IPS DF 19.7 (cell line): ENCODE measurements around the gene HNRNPLL.

Source experiments
- DNase-seq: peaks from one replicate; pipeline ENCODE4 v3.0.0-alpha.2; 2013; ENCODE audit warnings: low read depth, low spot score

The HNRNPLL gene

DNA sequence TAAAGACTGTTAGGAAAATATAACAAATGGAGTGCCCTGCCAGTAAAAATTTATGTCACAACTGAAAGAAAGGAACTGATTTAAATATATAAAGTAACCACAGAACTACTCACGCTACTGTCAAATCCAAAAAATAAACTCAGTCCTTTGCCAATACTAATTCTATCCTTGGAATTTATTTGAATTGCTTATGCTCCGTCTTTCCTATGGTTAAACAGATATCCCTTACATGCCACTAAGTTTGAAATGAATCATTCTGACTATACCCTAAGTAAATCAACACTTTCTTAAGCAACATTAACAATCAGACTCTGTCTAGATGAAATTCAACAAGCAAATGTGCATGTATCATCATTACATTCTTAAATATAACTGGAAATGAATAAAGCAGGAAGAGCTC is 9.8 kb downstream of the HNRNPLL start:
- DNase-seq, result no peak

DNA sequence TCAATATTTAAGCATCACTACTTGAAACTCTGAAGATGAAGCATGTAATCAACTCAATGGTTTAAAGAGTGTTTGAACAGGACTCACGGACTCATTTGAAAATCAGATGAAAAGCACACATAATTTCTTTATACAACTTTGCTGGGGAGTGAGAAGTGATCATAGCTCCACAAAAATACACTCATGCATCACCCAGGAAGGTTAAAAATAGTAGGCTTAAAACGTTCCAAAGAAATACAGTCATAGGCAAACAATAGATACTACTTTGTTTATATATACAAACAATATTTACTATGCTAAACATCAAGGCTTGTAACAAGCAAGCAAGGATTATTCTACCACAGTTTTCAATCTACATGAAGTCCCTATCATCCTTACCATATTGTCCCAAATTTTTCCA is 11.6 kb downstream of the HNRNPLL start:
- no peak for DNase-seq

DNA sequence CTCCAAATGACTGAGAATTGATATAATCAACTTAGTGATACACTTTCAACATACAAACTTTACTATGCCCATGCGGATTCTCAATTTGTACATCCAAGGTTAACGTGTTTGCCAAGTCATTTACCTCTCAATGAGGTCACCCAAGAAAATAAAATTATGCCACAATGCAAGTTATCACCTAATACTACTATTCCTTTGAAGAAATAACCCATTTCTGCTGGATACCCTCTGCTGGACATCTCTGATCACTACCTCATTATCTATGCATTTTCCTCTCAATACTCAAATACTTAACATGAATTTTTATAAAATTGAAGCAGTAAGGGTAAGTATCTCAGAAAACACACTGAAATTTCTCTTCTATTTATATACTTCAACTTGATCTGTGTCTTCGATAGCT is 12.7 kb downstream of the HNRNPLL start:
- no peak for DNase-seq

GRCh38 chr2:38586931-38587330 is 15.8 kb downstream of the HNRNPLL start:
- DNase-seq, result no peak

DNA sequence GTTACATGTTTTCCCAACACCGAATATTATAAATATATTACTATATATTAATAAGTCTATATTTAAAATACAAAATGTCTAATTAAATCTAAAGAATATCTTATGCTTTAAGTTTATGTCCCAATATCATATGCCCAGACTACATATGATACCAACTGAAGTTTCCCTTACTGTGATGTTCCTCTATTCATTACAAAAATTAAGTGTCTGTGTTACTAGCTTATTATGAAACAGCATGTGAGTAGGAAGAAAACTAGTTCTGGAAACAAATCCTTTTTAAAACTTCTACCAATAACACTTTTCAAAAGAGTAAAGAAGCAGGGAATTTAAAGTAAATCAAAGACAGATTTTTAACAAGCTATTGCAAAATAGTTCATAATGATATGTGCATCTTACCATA is 17.8 kb downstream of the HNRNPLL start:
- no peak for DNase-seq

- DNase-seq, result no peak
Measured at GRCh38 chr2:38583994-38584393, 18.7 kb downstream of the HNRNPLL start.

GRCh38 chr2:38583524-38583923 is 19.2 kb downstream of the HNRNPLL start:
- DNase-seq, result no peak

DNA sequence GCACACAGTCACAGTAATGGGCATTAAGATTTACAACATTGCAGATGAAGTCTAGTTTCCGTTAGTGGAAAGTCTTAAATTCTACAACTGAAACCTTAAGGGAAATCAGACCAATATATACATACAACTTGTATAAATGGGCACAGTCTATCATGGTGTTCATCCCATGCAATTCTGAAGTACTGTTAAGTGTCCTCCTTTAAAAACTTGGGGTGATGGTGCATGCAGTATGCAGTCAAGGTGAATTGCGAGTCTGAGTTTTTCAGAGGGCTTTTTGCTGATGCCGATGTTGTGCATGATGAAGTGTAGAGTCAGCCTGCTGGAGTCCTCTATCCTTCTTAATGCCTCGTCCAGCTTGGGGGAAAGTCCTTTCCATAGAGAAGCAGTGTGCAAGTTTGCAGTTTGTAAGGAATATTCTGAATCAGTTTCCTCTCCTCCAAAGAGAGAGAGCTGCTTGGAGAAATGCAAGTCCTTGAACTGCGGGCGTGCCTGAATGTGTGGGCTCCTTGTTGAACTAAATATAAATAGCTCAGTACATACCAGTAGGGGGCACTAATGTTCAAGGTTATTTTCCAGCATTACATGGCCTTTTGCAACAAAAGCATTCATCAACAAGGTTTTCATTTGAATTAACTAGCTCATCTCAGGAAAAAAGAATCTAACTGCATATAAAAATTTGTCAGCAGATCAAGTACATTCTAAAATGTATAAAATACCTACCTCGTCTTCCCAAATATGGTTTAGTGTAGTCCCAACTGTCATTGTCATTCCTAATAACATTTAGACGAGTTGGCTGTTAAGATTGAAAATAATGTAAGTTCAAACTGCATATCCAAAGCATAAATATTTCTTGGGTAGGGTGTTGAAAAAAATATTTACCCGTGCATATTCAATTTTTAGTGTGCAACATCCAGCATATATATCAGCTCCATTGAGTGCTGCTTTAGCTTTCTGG is 21.3 kb downstream of the HNRNPLL start:
- DNase-seq, result peak; percentile 30

GRCh38 chr2:38580115-38580636 is 22.6 kb downstream of the HNRNPLL start:
- no peak for DNase-seq

DNA sequence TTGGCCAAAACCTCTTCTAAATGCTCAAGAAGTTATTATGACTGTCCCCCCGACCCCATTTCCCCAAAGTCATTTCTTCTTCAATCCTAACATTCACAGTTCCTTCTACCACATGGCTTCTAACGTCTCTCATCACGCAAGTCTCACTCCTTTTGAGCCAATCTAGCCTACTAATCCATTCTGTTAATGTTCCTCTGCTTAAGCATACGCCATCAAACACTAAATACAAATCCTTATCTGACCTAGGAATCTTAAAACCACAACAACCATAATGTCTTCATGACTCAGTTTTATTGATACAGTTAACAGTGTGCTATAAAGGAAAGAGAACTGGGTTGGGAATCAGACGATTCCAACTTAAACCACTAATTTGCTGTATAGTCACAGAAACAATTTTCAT is 23.9 kb downstream of the HNRNPLL start:
- no peak for DNase-seq

DNA sequence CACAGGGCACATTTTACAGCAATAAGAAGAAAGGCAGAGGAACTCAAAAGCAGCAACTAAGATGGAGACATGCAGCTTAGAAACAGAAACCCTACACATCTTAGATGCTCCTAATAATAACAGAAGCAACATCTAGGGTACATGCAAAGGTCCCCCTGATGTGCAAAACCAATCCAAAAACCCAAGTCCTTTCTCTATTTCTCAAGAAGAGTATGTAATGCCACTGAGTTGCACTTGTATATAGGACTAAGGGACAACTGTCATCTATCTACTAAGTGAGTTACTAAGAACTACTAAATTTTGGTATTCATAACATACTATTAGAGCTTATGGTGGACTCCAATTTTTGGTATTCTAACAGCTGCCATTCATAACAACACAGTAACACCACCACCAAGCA is 28.4 kb downstream of the HNRNPLL start:
- DNase-seq, result no peak

DNA sequence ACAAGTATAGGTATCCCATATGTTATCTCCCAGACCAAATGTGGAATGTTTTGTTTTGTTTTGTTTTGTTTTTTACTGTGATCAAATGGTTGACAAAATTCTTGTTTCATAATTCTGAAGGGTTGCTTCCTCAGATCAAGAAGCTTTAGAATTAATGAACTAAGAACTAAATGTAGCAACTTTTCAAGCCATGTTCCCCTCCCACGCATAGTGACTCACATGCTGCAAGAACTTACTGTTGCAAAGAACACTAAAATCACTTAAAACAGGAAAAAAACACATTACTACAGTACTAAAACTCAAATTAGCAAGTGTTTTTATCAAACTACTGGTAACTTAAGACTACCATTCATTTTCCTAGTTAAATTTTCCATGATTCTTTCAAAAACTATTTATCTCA is 30.6 kb downstream of the HNRNPLL start:
- DNase-seq, result no peak

DNA sequence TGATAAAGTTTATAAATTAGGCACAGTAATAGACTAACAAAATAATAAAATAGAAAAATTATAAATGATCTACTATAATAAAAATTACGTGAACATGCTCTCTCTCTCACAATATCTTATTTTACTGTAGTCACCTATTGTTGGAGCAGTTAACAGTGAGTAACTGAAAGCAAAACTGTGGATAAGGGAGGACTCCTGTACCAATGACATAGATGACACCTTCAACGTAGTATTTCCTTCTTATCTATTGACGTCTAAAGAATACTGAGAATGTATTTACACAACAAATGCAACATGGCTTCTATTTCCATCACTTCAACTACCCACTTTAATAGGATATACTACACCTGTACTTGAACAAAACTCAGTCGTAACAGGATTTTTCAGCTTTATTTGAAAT is 31.5 kb downstream of the HNRNPLL start:
- DNase-seq, result no peak

- DNase-seq, result no peak
Measured at GRCh38 chr2:38568724-38569436, 33.8 kb downstream of the HNRNPLL start.

DNA sequence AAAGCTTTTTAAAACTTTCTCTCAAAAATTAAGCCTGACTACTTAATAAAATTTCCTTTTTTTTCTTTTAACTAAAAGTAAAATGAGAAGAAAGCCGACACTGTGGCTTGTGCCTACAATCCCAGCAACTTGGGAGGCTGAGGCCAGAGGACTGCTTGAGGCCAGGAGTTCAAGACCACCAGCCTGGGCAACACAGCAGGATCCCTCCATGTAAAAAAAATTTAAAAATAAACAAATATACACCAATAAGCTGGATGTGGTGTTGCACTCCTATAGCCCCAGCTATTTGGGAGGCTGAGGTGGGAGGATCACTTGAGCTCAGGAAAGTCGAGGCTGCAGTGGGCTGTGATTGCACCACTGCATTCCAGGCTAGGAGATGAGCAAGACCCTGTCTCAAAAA is 37.4 kb downstream of the HNRNPLL start:
- no peak for DNase-seq

GRCh38 chr2:38561691-38562090 is 41.0 kb downstream of the HNRNPLL start:
- DNase-seq, result no peak

GRCh38 chr2:38560092-38560491 is 42.6 kb downstream of the HNRNPLL start:
- no peak for DNase-seq

DNA sequence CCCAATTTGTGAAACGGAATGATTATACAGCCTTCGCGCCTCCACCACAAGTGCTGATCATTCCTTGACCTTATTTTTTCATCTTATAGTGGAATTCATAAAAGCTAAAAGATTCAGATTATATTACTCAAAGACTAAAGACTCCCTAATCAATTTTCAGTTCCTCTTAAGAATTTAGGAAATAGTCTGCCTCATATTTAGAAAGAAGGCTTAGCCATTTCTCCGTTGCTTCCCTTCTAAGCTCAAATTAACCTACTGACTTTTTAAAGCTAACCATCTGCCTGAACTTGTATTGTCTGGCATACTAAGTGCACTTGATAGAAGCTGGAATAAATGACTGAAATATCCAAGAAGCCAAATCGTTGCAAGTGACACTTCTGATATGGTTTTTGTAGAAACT is 44.7 kb downstream of the HNRNPLL start:
- DNase-seq, result no peak

DNA sequence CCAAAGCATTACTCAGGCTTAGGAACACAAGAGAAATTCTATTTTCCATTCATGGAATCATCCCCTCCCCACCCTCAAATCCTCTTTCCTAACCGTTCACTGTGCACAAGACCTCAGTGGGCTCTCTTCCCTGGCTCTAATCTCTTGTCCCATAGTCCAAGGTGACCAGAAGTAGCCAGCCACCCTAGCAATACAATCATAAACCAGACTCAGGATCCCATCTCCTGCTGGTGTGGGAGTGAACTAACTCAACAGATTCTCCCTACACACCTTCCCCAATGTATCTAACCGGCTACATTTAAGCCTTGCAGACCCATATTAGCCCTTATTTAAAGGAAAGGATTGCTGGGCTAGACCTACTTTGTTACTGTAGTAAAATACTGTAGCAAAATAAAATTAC is 45.5 kb downstream of the HNRNPLL start:
- DNase-seq, result no peak

DNA sequence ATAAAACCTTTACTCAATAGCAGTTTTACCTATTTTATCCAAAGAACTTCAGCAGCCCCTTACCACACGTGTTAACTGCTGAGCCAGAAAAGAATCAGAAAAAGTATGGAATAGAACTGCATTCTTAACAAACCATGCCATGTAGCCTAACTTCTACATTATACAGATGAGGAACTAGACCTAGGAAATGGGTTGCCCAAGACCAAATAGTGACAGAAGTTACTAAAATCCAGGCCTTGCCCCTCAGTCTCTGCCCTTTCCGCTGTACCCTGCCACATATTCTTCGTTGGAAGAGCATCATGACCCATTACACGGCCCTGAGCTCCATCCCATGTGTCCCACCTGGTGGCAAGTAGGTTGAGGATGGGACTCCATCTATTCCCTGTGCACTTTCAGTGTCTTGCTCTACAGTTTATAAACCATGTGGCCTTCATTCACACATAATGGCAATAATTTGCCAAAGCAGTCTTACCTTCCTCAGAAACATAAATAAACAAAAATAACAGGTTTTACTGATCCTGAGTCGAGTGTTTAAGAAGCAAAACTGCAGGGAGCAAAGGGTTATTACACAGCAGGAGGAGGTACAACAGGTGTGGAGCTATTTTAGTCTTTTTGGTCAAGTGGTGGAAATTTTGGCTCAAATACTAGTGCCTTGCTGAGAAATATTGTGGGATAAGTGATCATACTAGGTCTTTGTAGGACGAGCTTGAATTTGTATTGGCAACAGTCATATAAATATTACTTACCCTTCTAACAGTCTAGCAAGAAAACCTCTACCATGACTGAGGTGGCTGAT is 46.5 kb downstream of the HNRNPLL start:
- DNase-seq, result no peak

GRCh38 chr2:38554973-38555595 is 47.6 kb downstream of the HNRNPLL start:
- no peak for DNase-seq
